GM23248 (cell line): ENCODE data around the gene TBXAS1. TPM values are rescaled to one million over a fixed set of nuclear protein-coding genes. Genes with fewer than 3 reads are reported as not detected.
A peak's percentile ranks its signal among the peaks of the same experiment; 100 is the strongest.

Source experiments
- DNase-seq: peaks from one replicate; pipeline ENCODE4 v3.0.0-alpha.2; 2015
- H2AFZ ChIP-seq: fragments of 200-600 bp; sonication (generic); 2 replicates; pipeline ENCODE4 v1.6.1; 2016; ENCODE audit warnings: antibody characterized with exemption
- H3F3A ChIP-seq: fragments of 200-600 bp; sonication (generic); 2 replicates; pipeline ENCODE4 v1.6.1; 2016; ENCODE audit warnings: mild to moderate bottlenecking, antibody characterized with exemption, mixed run types; ENCODE audit not compliant: insufficient read depth
- H3K27ac ChIP-seq: fragments of 200-600 bp; sonication (generic); 2 replicates; pipeline ENCODE4 v1.5.1; 2016; ENCODE audit warnings: mild to moderate bottlenecking
- H3K27me3 ChIP-seq: fragments of 200-600 bp; sonication (generic); replicated peaks from 2 replicates; pipeline ENCODE4 v1.6.1; 2016; ENCODE audit warnings: mild to moderate bottlenecking; ENCODE audit not compliant: insufficient read depth
- H3K36me3 ChIP-seq: fragments of 200-600 bp; sonication (generic); 2 replicates; pipeline ENCODE4 v1.6.1; 2016; ENCODE audit warnings: low read depth, mild to moderate bottlenecking
- H3K4me1 ChIP-seq: fragments of 200-600 bp; sonication (generic); 2 replicates; pipeline ENCODE4 v1.6.1; 2016; ENCODE audit warnings: mild to moderate bottlenecking; ENCODE audit not compliant: insufficient read depth
- H3K4me2 ChIP-seq: fragments of 200-600 bp; sonication (generic); one replicate; pipeline ENCODE4 v1.6.1; 2016; ENCODE audit warnings: mild to moderate bottlenecking; ENCODE audit not compliant: unreplicated experiment
- H3K4me3 ChIP-seq: fragments of 200-600 bp; sonication (generic); 2 replicates; pipeline ENCODE4 v1.5.1; 2016; ENCODE audit warnings: mild to moderate bottlenecking
- H3K79me2 ChIP-seq: fragments of 200-600 bp; sonication (generic); 2 replicates; pipeline ENCODE4 v1.6.1; 2016; ENCODE audit warnings: mild to moderate bottlenecking; ENCODE audit not compliant: insufficient read depth
- H3K9ac ChIP-seq: fragments of 200-600 bp; sonication (generic); 2 replicates; pipeline ENCODE4 v1.6.1; 2016; ENCODE audit warnings: mild to moderate bottlenecking
- H3K9me2 ChIP-seq: fragments of 200-600 bp; sonication (generic); 2 replicates; pipeline ENCODE4 v1.6.1; 2016; ENCODE audit warnings: mixed run types, mild to moderate bottlenecking, moderate library complexity; ENCODE audit not compliant: insufficient read depth
- H3K9me3 ChIP-seq: fragments of 200-600 bp; sonication (generic); one replicate; pipeline ENCODE4 v1.6.1; 2017; ENCODE audit warnings: low read depth
- H4K20me1 ChIP-seq: fragments of 200-600 bp; sonication (generic); 2 replicates; pipeline ENCODE4 v1.6.0; 2016; ENCODE audit not compliant: insufficient read depth
- EZH2 ChIP-seq: fragments of 200-600 bp; sonication (generic); IDR thresholded peaks from 2 replicates; pipeline ENCODE4 v1.6.1; 2018; ENCODE audit warnings: antibody characterized with exemption, mild to moderate bottlenecking; ENCODE audit not compliant: insufficient read depth, poor library complexity, severe bottlenecking
- EZH2phosphoT487 ChIP-seq: fragments of 200-600 bp; sonication (generic); IDR thresholded peaks from 2 replicates; pipeline ENCODE4 v1.6.1; 2018; ENCODE audit warnings: antibody characterized with exemption, moderate library complexity, mild to moderate bottlenecking, low read depth; ENCODE audit not compliant: insufficient read depth
- WGBS, 2 experiments: methylation state at CpG; one replicate each; pipeline ENCODE4 v1.1.6; 2015 to 2017; ENCODE audit warnings: low lambda C conversion rate in 2 of 2, low coverage in 1 of 2; ENCODE audit errors: missing lambda C conversion rate in 2 of 2; 5-methylcytosine and 5-hydroxymethylcytosine counted together
- in situ Hi-C: fragments of 300-500 bp; cut with MboI; formaldehyde crosslinking; loops from 2 replicates; pipeline ENCODE4 v1.15.0; 2020
- polyA plus RNA-seq: library from polyadenylated mRNA; unstranded; fragments of >200 nt; fragmentation: Nextera tagmentation; extraction: Ambion mirVana; gene quantifications from 2 replicates; pipeline ENCODE4 v1.2.1, GENCODE V29; 2016
- total RNA-seq: library from RNA; depleted of rRNA; stranded (reverse); fragments of >200 nt; shearing (Covaris generic); gene quantifications from 2 replicates; pipeline ENCODE4 v1.2.3, GENCODE V29; 2014

Gene TBXAS1
- total and polyA plus RNA-seq, 2 experiments from 2014 or later = 0.49 TPM; not detected in 1

- H3K9me3 ChIP-seq = no peaks in the 10 kb centered on the region
- DNase-seq = no peak
- in situ Hi-C loops = loop anchor here (25.0 kb wide), 1 partner anchor 206 kb away; the partner anchor contains the start of gene HIPK2
- no peaks in the 10 kb centered on the region for H3K27me3 ChIP-seq
- no peak overlapping the region for H2AFZ ChIP-seq
- no peaks in the 10 kb centered on the region for H4K20me1 ChIP-seq
- H3K9ac ChIP-seq = no peak overlapping the region
- no peaks in the 10 kb centered on the region for H3K79me2 ChIP-seq
- WGBS, 2 experiments = 87 to 88% methylated on average over 8 of the region's 8 CpGs
- no peaks in the 10 kb centered on the region for H3K9me2 ChIP-seq
- H3F3A ChIP-seq = no peaks in the 10 kb centered on the region
- no peak overlapping the region for H3K27ac ChIP-seq
- H3K4me1 ChIP-seq = no peaks in the 10 kb centered on the region
- TF ChIP-seq EZH2phosphoT487 (no peak), EZH2 (no peak)
- H3K4me3 ChIP-seq = no peak overlapping the region
- no peak overlapping the region for H3K4me2 ChIP-seq
- H3K36me3 ChIP-seq = no peaks in the 10 kb centered on the region
Observed at GRCh38 chr7:139993169-139993568, 164.1 kb downstream of the TBXAS1 start.

GRCh38 chr7:139993592-139993991 lies 164.5 kb downstream of the TBXAS1 start:
- Histone ChIP-seq H3K9me2 (no peaks in the 10 kb centered on the region), H3K4me2 (no peak overlapping the region), H2AFZ (no peak overlapping the region), H3K79me2 (no peaks in the 10 kb centered on the region), H3K4me3 (no peak overlapping the region), H3K4me1 (no peaks in the 10 kb centered on the region), H3K9ac (no peak overlapping the region), H3K36me3 (no peaks in the 10 kb centered on the region), H3K9me3 (no peaks in the 10 kb centered on the region), H3K27me3 (no peaks in the 10 kb centered on the region), H3F3A (no peaks in the 10 kb centered on the region), H4K20me1 (no peaks in the 10 kb centered on the region), H3K27ac (no peak overlapping the region)
- in situ Hi-C loops = loop anchor here (25.0 kb wide), 1 partner anchor 206 kb away; the partner anchor contains the start of gene HIPK2
- whole genome bisulfite sequencing, 2 experiments = 79 to 86% methylated on average over 2 of the region's 2 CpGs
- DNase-seq = no peak
- TF ChIP-seq EZH2phosphoT487 (no peak), EZH2 (no peak)

- no peaks in the 10 kb centered on the region for H3K27me3 ChIP-seq
- no peak overlapping the region for H3K4me3 ChIP-seq
- TF ChIP-seq EZH2 (no peak), EZH2phosphoT487 (no peak)
- in situ Hi-C loops = loop anchor here (25.0 kb wide), 1 partner anchor 207 kb away; the partner anchor contains the start of gene HIPK2
- no peaks in the 10 kb centered on the region for H3K79me2 ChIP-seq
- no peak for DNase-seq
- no peaks in the 10 kb centered on the region for H3K36me3 ChIP-seq
- no peaks in the 10 kb centered on the region for H3F3A ChIP-seq
- WGBS, 2 experiments = 71 to 93% methylated on average over 1 of the region's 1 CpG
- no peak overlapping the region for H3K9ac ChIP-seq
- H3K4me2 ChIP-seq = no peak overlapping the region
- no peak overlapping the region for H2AFZ ChIP-seq
- H3K4me1 ChIP-seq = no peaks in the 10 kb centered on the region
- no peaks in the 10 kb centered on the region for H3K9me2 ChIP-seq
- H3K27ac ChIP-seq = no peak overlapping the region
- no peaks in the 10 kb centered on the region for H4K20me1 ChIP-seq
- H3K9me3 ChIP-seq = no peaks in the 10 kb centered on the region
Observed at GRCh38 chr7:139994356-139994755, 165.3 kb downstream of the TBXAS1 start.

- H2AFZ ChIP-seq = no peak overlapping the region
- H3K9me2 ChIP-seq = no peaks in the 10 kb centered on the region
- no peaks in the 10 kb centered on the region for H3K36me3 ChIP-seq
- H3K79me2 ChIP-seq = no peaks in the 10 kb centered on the region
- TF ChIP-seq EZH2phosphoT487 (no peak), EZH2 (no peak)
- no peak overlapping the region for H3K27ac ChIP-seq
- H3K9me3 ChIP-seq = no peaks in the 10 kb centered on the region
- in situ Hi-C loops = loop anchor here (25.0 kb wide), 1 partner anchor 208 kb away; the partner anchor contains the start of gene HIPK2
- DNase-seq = peak; percentile 75
- H3K27me3 ChIP-seq = no peaks in the 10 kb centered on the region
- no peaks in the 10 kb centered on the region for H3K4me1 ChIP-seq
- no peak overlapping the region for H3K4me3 ChIP-seq
- no peaks in the 10 kb centered on the region for H4K20me1 ChIP-seq
- WGBS, 2 experiments = 66 to 68% methylated on average over 19 of the region's 19 CpGs
- H3K9ac ChIP-seq = no peak overlapping the region
- H3K4me2 ChIP-seq = no peak overlapping the region
- no peaks in the 10 kb centered on the region for H3F3A ChIP-seq
Observed at GRCh38 chr7:139995017-139995915, 166.2 kb downstream of the TBXAS1 start.
